ENCODE data around the gene DHRS7B. TPM values are rescaled to one million over a fixed set of nuclear protein-coding genes. Genes with fewer than 3 reads are reported as not detected.

The DHRS7B gene
- total and polyA plus RNA-seq, 2 donors (not counting 1 experiment from before 2014, with no cell fraction given), result 15.5 to 21.5 TPM

DNA sequence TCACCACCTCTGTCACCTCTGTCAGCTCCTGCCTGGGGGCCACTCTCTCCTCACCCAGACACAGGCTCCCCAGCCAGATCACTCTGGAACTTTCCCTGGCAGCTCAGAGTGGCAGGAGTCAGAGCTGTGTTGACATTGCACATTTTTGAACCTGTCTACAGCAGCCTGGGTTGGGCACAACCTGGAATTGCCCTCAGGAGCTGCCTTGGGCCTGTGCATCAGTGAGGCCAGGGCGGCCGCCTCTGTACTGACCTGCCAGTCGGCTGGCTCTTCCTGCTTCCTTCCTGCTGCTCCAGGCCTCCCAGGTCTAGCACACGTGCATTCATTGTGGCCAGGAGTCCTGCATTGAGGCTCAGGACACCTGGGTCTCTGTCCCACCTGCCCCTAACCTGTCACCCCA is 101.3 kb downstream of the DHRS7B start:
- Histone ChIP-seq H4K20me1 (ENCODE audit: control insufficient read depth, extremely low read depth, insufficient read depth, low read length) (no peaks in the 10 kb centered on the region), H3K9ac (ENCODE audit: insufficient read depth, low read length) (no peak overlapping the region), H3K4me2 (ENCODE audit: extremely low read depth, insufficient read depth, low read length) (no peak overlapping the region), H3K4me3 (replicated peaks in 1 of 4; ENCODE audit: control extremely low read depth in 1 of 4, insufficient read depth in 1 of 4, low read depth in 3 of 4, low read length in 4 of 4) (no peak overlapping the region), H3K9me3 (ENCODE audit: control insufficient read depth, insufficient read depth, low read depth, low read length) (no peaks in the 10 kb centered on the region), H3K27me3 (ENCODE audit: control insufficient read depth, insufficient read depth, low read length) (no peaks in the 10 kb centered on the region), H3K79me2 (ENCODE audit: control insufficient read depth, insufficient read depth, low read length) (no peaks in the 10 kb centered on the region), H3K4me1 (ENCODE audit: control insufficient read depth, extremely low read depth, insufficient read depth, low read length) (no peaks in the 10 kb centered on the region), H2AFZ (ENCODE audit: low read length) (no peak overlapping the region), H3K27ac (ENCODE audit: insufficient read depth, low read length) (no peak overlapping the region), H3K36me3 (ENCODE audit: control insufficient read depth, insufficient read depth, low read length) (no peaks in the 10 kb centered on the region)
- DNase-seq (ENCODE audit: low read depth in 2 of 2), result no peak
- TF ChIP-seq, protein P1, sequence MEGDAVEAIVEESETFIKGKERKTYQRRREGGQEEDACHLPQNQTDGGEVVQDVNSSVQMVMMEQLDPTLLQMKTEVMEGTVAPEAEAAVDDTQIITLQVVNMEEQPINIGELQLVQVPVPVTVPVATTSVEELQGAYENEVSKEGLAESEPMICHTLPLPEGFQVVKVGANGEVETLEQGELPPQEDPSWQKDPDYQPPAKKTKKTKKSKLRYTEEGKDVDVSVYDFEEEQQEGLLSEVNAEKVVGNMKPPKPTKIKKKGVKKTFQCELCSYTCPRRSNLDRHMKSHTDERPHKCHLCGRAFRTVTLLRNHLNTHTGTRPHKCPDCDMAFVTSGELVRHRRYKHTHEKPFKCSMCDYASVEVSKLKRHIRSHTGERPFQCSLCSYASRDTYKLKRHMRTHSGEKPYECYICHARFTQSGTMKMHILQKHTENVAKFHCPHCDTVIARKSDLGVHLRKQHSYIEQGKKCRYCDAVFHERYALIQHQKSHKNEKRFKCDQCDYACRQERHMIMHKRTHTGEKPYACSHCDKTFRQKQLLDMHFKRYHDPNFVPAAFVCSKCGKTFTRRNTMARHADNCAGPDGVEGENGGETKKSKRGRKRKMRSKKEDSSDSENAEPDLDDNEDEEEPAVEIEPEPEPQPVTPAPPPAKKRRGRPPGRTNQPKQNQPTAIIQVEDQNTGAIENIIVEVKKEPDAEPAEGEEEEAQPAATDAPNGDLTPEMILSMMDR (conservative IDR thresholded peaks at IDR 0.05 in 1 of 2, IDR thresholded peaks at IDR 0.05 in 1 of 2; ENCODE audit: low read depth in 1 of 2, low read length in 2 of 2), result no peak

GRCh38 chr17:21228845-21229244 is 102.1 kb downstream of the DHRS7B start:
- no peak for DNase-seq (ENCODE audit: low read depth in 2 of 2)
- H3K79me2 ChIP-seq (ENCODE audit: control insufficient read depth, insufficient read depth, low read length), result no peaks in the 10 kb centered on the region
- no peaks in the 10 kb centered on the region for H3K36me3 ChIP-seq (ENCODE audit: control insufficient read depth, insufficient read depth, low read length)
- H3K4me1 ChIP-seq (ENCODE audit: control insufficient read depth, extremely low read depth, insufficient read depth, low read length), result no peaks in the 10 kb centered on the region
- no peak overlapping the region for H3K4me3 ChIP-seq (replicated peaks in 1 of 4; ENCODE audit: control extremely low read depth in 1 of 4, insufficient read depth in 1 of 4, low read depth in 3 of 4, low read length in 4 of 4)
- no peaks in the 10 kb centered on the region for H4K20me1 ChIP-seq (ENCODE audit: control insufficient read depth, extremely low read depth, insufficient read depth, low read length)
- H3K9me3 ChIP-seq (ENCODE audit: control insufficient read depth, insufficient read depth, low read depth, low read length), result no peaks in the 10 kb centered on the region
- TF ChIP-seq, protein P1 (conservative IDR thresholded peaks at IDR 0.05 in 1 of 2, IDR thresholded peaks at IDR 0.05 in 1 of 2; ENCODE audit: low read depth in 1 of 2, low read length in 2 of 2), result no peak
- TF ChIP-seq EZH2 (IDR thresholded peaks at IDR 0.05; ENCODE audit: low read length, missing control alignments), result no peak
- no peak overlapping the region for H3K27ac ChIP-seq (ENCODE audit: insufficient read depth, low read length)
- H3K4me2 ChIP-seq (ENCODE audit: extremely low read depth, insufficient read depth, low read length), result no peak overlapping the region
- no peak overlapping the region for H2AFZ ChIP-seq (ENCODE audit: low read length)
- H3K9ac ChIP-seq (ENCODE audit: insufficient read depth, low read length), result no peak overlapping the region
- no peaks in the 10 kb centered on the region for H3K27me3 ChIP-seq (ENCODE audit: control insufficient read depth, insufficient read depth, low read length)

GRCh38 chr17:21231533-21231932 is 104.8 kb downstream of the DHRS7B start:
- no peaks in the 10 kb centered on the region for H3K4me1 ChIP-seq (ENCODE audit: control insufficient read depth, extremely low read depth, insufficient read depth, low read length)
- no peak for DNase-seq (ENCODE audit: low read depth in 2 of 2)
- no peaks in the 10 kb centered on the region for H3K36me3 ChIP-seq (ENCODE audit: control insufficient read depth, insufficient read depth, low read length)
- H2AFZ ChIP-seq (ENCODE audit: low read length), result no peak overlapping the region
- H3K9me3 ChIP-seq (ENCODE audit: control insufficient read depth, insufficient read depth, low read depth, low read length), result no peaks in the 10 kb centered on the region
- H3K9ac ChIP-seq (ENCODE audit: insufficient read depth, low read length), result no peak overlapping the region
- no peaks in the 10 kb centered on the region for H3K27me3 ChIP-seq (ENCODE audit: control insufficient read depth, insufficient read depth, low read length)
- H3K4me3 ChIP-seq (replicated peaks in 1 of 4; ENCODE audit: control extremely low read depth in 1 of 4, insufficient read depth in 1 of 4, low read depth in 3 of 4, low read length in 4 of 4), result no peak overlapping the region
- H4K20me1 ChIP-seq (ENCODE audit: control insufficient read depth, extremely low read depth, insufficient read depth, low read length), result no peaks in the 10 kb centered on the region
- TF ChIP-seq EZH2 (IDR thresholded peaks at IDR 0.05; ENCODE audit: low read length, missing control alignments), result no peak
- TF ChIP-seq, protein P1 (conservative IDR thresholded peaks at IDR 0.05 in 1 of 2, IDR thresholded peaks at IDR 0.05 in 1 of 2; ENCODE audit: low read depth in 1 of 2, low read length in 2 of 2), result no peak
- no peaks in the 10 kb centered on the region for H3K79me2 ChIP-seq (ENCODE audit: control insufficient read depth, insufficient read depth, low read length)
- no peak overlapping the region for H3K4me2 ChIP-seq (ENCODE audit: extremely low read depth, insufficient read depth, low read length)
- H3K27ac ChIP-seq (ENCODE audit: insufficient read depth, low read length), result no peak overlapping the region
